HG02588 (cell line): ENCODE data around the gene OSR1.
"Not testable (repeated sequence)": the region's sequence is repeated elsewhere in the genome, so short reads cannot be mapped to it uniquely, and the experiment has no call there.

Source experiments
- ATAC-seq: cut with Tn5 transposase; IDR thresholded peaks from one replicate; pipeline ENCODE4 v1.9.1; 2021; ENCODE audit warnings: mild to moderate bottlenecking, moderate library complexity; ENCODE audit not compliant: unreplicated experiment

OSR1 gene

GRCh38 chr2:19337202-19337601 lies 21.2 kb downstream of the OSR1 start:
- ATAC-seq: no peak

- no peak for ATAC-seq
Observed at GRCh38 chr2:19336781-19337180, 21.6 kb downstream of the OSR1 start.

GRCh38 chr2:19332503-19332902 lies 25.9 kb downstream of the OSR1 start:
- ATAC-seq: no peak

- no peak for ATAC-seq
Observed at GRCh38 chr2:19331450-19331849, 27.0 kb downstream of the OSR1 start.

- ATAC-seq: no peak
Observed at GRCh38 chr2:19330436-19330835, 28.0 kb downstream of the OSR1 start.

GRCh38 chr2:19329445-19329844 lies 29.0 kb downstream of the OSR1 start:
- ATAC-seq: no peak

GRCh38 chr2:19327496-19327895 lies 30.9 kb downstream of the OSR1 start:
- no peak for ATAC-seq

- ATAC-seq: no peak
Observed at GRCh38 chr2:19321946-19322345, 36.5 kb downstream of the OSR1 start.

- no peak for ATAC-seq
Observed at GRCh38 chr2:19320813-19321212, 37.6 kb downstream of the OSR1 start.

- no peak for ATAC-seq
Observed at GRCh38 chr2:19319698-19320097, 38.7 kb downstream of the OSR1 start.

- no peak for ATAC-seq
Observed at GRCh38 chr2:19319064-19319463, 39.4 kb downstream of the OSR1 start.

GRCh38 chr2:19313553-19313952 lies 44.9 kb downstream of the OSR1 start:
- ATAC-seq: no peak

- ATAC-seq: no peak
Observed at GRCh38 chr2:19312949-19313348, 45.5 kb downstream of the OSR1 start.

- ATAC-seq: not testable (repeated sequence)
Observed at GRCh38 chr2:19306065-19306464, 52.4 kb downstream of the OSR1 start.

- not testable (repeated sequence) for ATAC-seq
Observed at GRCh38 chr2:19305400-19306055, 52.9 kb downstream of the OSR1 start.

- no peak for ATAC-seq
Observed at GRCh38 chr2:19301706-19302105, 56.7 kb downstream of the OSR1 start.
